Activated effector memory CD4-positive, alpha-beta T cell treated with Interleukin-2 at 50 U/mL for 16 hours (primary cell): ENCODE results near the gene DDI1.

Experiments
- DNase-seq: peaks from one replicate; pipeline ENCODE4 v3.0.0-alpha.2; 2020

The DDI1 gene

GRCh38 chr11:104086621-104087020, 50.2 kb downstream of the DDI1 start:
- no peak for DNase-seq
